Activated T-cell treated with anti-CD3 and anti-CD28 coated beads, Interleukin-2, amount 50 U/mL, for 1 hour (primary cell): Measurements from ENCODE around the gene CACNB2.

Source experiments
- DNase-seq: peaks from one replicate; pipeline ENCODE4 v3.0.0-alpha.2; 2020

The CACNB2 gene

DNA sequence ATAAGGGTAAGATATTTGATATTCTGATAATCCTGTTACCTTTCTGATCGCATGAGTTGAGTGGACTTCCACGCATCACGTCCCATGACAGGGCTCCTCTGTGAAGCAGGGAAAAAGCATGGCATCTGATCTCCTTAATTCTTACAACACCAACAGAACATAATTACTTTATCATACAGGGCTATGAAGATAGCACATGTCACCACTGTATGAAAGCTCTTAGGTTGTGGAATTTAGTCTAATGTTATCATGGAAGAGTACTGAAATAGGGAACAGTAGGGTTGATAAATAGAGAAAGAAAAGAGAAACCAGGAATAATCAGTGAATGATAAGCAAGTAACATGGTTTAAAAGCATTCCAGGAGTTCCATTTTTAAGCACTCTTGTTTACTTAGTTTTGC lies 212.0 kb downstream of the CACNB2 start:
- DNase-seq = no peak

- DNase-seq = no peak
These were observed 219.6 kb downstream of the CACNB2 start for GRCh38 chr10:18359812-18360211.

GRCh38 chr10:18362892-18363291 lies 222.7 kb downstream of the CACNB2 start:
- no peak for DNase-seq

- DNase-seq = no peak
These were observed 225.0 kb downstream of the CACNB2 start for GRCh38 chr10:18364987-18365775.

DNA sequence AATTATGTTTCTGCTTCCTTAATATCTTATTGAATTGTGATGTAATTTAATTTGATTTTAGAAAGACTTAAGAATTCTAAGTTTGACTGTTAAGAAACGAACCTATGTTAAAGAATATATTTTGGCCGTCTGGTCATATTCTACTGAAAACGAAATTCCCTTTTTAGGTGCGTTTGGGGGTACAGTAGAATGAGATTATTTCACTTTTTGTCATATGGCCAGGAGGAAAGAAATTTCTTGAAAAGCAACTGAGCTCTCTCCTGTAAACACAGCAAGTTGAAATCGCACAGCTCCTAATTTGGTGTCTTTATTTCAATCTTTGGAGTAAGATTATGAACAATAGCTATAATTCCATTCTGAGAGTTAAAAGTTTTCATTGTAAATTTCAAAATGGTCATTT lies 227.6 kb downstream of the CACNB2 start:
- DNase-seq = no peak

- no peak for DNase-seq
These were observed 228.0 kb downstream of the CACNB2 start for GRCh38 chr10:18368273-18368672.

- DNase-seq = no peak
These were observed 228.5 kb downstream of the CACNB2 start for GRCh38 chr10:18368682-18369081.

DNA sequence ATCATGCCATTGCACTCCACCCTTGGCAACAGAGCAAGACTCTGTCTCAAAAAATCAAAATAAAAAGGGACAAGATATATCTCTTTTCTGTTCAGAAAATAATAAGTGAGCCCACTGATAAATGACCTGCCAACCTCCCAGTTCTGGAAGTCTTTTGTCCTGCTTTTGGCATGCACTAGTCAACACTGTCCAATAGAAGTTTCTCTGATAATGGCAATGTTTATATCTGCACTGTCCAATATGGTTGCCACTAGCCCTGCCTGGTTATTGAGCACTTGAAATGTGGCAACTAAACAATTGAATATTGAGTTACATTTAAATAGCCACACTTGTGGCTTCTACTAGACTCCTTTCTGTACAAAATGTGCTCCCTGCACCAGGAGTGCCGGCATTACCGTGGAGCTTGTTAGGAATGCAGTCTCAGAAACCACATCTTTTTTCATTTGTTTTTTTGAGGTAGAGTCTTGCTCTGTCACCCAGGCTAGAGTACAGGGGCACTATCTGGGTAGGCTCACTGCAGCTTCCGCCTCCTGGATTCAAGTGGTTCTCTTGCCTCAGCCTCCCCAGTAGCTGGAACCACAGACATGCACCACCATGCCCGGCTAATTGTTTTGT lies 229.7 kb downstream of the CACNB2 start:
- no peak for DNase-seq

DNA sequence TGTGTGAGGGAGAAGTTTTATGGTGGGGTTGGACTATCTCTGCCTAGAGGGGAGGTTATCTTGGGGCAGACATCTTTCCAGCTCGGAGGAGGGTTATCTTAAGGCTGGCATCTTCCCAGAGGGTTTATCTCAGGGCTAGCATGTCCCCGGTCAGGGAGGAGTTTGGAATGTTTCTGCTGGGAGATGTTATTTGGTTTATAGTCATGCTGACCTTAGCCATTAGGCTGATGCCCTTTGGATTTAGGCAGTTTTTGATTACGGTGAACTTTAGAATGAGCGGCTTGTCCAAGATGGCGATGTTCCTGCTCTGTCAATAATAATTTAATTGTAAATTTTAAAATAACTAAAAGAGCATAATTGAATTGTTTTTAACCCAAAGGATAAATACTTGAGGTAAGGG lies 236.4 kb downstream of the CACNB2 start:
- no peak for DNase-seq

GRCh38 chr10:18377898-18378297 lies 237.7 kb downstream of the CACNB2 start:
- DNase-seq = no peak

DNA sequence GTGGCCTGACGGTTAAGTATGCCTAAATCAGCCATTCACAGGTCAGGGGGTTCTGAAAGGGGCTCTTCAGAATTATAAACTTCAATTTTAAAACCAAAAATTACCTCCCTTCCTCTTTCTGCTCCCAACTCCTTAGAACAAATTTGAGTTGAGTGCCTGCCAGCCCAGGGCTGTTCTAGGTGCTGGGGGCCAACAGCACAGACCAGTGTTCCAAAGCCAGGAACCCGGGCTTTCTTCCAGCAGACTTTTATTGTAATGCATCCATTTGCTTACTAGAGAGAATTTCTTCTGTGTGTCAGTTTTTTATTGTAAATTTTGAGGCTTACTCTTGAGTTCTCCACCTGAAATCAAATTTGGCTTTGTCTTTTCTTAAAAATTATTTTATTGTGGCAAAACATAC lies 238.5 kb downstream of the CACNB2 start:
- no peak for DNase-seq

GRCh38 chr10:18381679-18382078 lies 241.5 kb downstream of the CACNB2 start:
- no peak for DNase-seq

- no peak for DNase-seq
These were observed 257.7 kb downstream of the CACNB2 start for GRCh38 chr10:18397906-18398305.

DNA sequence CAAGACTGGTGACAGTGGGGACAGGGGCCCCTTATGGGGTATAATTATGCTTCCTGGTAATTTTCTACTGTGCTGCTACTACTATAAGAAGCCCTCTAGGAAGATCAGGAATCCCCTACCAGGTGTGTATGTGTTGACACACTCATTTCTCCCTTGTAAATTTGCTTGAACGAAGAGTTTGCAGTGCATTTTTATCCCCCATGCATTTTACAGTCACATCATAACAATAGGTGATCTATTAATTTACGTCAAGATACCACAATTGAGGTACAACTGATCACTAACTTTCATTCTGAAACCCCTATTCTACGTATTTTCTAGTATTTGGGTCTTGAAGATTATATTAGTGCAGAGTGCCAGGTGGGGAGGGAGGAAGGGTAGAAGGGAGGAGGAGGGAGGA lies 258.9 kb downstream of the CACNB2 start:
- DNase-seq = no peak

GRCh38 chr10:18400201-18400905 lies 260.1 kb downstream of the CACNB2 start:
- no peak for DNase-seq

DNA sequence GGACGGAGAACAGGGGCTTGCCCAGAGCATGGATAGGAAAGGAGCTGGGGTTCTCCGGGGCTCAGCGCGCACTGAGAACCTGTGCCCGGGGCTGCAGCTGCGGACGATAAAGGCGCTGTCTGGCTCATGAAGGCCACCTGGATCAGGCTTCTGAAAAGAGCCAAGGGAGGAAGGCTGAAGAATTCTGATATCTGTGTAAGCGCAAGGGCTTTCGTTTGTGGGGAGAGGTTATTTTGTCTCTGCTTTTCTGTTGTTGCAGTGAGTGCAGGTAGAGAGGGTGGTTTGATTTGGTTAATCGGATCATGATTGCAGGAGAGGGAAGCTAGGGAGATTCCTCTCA lies 260.7 kb downstream of the CACNB2 start:
- DNase-seq = no peak

- no peak for DNase-seq
These were observed 261.4 kb downstream of the CACNB2 start for GRCh38 chr10:18401416-18402195.

GRCh38 chr10:18402853-18403252 lies 262.6 kb downstream of the CACNB2 start:
- DNase-seq = no peak

GRCh38 chr10:18404530-18404929 lies 264.3 kb downstream of the CACNB2 start:
- DNase-seq = no peak

GRCh38 chr10:18406136-18406535 lies 265.9 kb downstream of the CACNB2 start:
- no peak for DNase-seq

DNA sequence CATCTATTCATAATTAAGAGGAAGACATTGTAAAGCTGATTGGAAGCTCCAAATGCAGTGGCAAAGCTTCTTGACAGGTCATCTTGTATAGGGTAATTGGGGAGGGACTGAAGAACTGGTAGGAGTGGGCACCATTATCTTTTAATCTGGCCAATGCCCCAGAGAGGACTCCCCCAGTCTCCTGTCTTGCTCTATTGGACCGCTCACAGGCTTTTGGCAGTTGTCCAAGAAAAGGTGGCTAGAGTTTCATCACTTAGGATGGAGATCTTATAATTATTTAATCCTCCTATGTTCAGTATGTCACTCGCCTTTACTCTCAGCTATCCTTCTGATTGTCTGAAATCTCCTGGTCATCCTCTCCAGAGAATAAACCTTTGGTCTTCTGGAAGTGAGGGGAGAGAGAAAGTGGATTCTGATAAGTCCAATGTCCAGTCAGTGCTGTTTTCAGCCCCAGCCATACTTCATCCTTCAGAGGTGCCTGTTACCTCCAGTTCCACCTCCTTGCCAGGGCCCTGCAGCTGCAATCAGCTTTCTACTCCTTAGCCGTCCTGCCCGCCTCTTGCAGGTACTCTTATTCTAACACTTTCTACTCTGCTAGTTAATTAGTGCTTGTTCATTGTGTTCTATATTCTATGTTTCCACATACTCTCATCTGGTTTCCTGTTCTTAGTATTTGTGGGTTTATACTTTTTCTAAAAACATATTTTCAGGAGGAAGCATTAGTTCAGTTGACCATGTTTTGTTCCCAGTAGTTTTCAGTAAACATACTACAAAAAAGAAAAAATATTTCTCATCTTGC lies 269.6 kb downstream of the CACNB2 start:
- no peak for DNase-seq

- no peak for DNase-seq
These were observed 273.8 kb downstream of the CACNB2 start for GRCh38 chr10:18414061-18414460.
